Measurements from ENCODE around the gene CAMP. TPM values are rescaled to one million over a fixed set of nuclear protein-coding genes. Genes with fewer than 3 reads are reported as not detected.
A peak's percentile ranks its signal among the peaks of the same experiment; 100 is the strongest.

Gene CAMP
- total RNA-seq, 4 donors from 2014 or later, result 0.63 TPM; not detected in 3

GRCh38 chr3:48184299-48184698 lies 39.0 kb upstream of the CAMP start:
- Histone ChIP-seq H3K9me3 (no peaks in the 10 kb centered on the region), H3K27ac (no peak overlapping the region), H3K4me1 (peaks cover 0 to 17% (median 8%) of the 10 kb centered on the region in 4 donors), H3K36me3 (peaks cover 0 to 3% (median 0%) of the 10 kb centered on the region in 3 donors), H3K27me3 (no peaks in the 10 kb centered on the region), H3K4me3 (no peak overlapping the region)
- WGBS, 2 donors, result 85 to 96% methylated on average over 2 of the region's 2 CpGs
- DNase-seq (ENCODE audit: low spot score in 2 of 2), result no peak
- TF ChIP-seq POLR2A (IDR thresholded peaks at IDR 0.05) (no peak), EP300 (IDR thresholded peaks at IDR 0.05) (no peak), CTCF (IDR thresholded peaks at IDR 0.05) (no peak)

- WGBS, 2 donors, result 88 to 89% methylated on average over 4 of the region's 4 CpGs
- Histone ChIP-seq H3K9me3 (no peaks in the 10 kb centered on the region), H3K27me3 (no peaks in the 10 kb centered on the region), H3K4me1 (peaks cover 0 to 17% (median 8%) of the 10 kb centered on the region in 4 donors), H3K36me3 (peaks cover 0 to 3% (median 0%) of the 10 kb centered on the region in 3 donors), H3K27ac (no peak overlapping the region), H3K4me3 (no peak overlapping the region)
- no peak for DNase-seq (ENCODE audit: low spot score in 2 of 2)
- TF ChIP-seq POLR2A (IDR thresholded peaks at IDR 0.05), result no peak
- TF ChIP-seq CTCF (IDR thresholded peaks at IDR 0.05), result no peak
- no peak for TF ChIP-seq EP300 (IDR thresholded peaks at IDR 0.05)
Measured at GRCh38 chr3:48185129-48185528, 38.2 kb upstream of the CAMP start.

- WGBS, 2 donors, result 25 to 30% methylated on average over 7 of the region's 7 CpGs
- peaks cover 0 to 17% (median 8%) of the 10 kb centered on the region in 4 donors for H3K4me1 ChIP-seq
- no peak for TF ChIP-seq CTCF (IDR thresholded peaks at IDR 0.05)
- TF ChIP-seq POLR2A (IDR thresholded peaks at IDR 0.05), result no peak
- TF ChIP-seq EP300 (IDR thresholded peaks at IDR 0.05), result no peak
- H3K4me3 ChIP-seq, result peak overlapping the region in 2 of 4 donors; percentile 48 to 71
- H3K9me3 ChIP-seq, result no peaks in the 10 kb centered on the region
- peaks cover 0 to 3% (median 0%) of the 10 kb centered on the region in 3 donors for H3K36me3 ChIP-seq
- H3K27me3 ChIP-seq, result no peaks in the 10 kb centered on the region
- H3K27ac ChIP-seq, result no peak overlapping the region
- no peak for DNase-seq (ENCODE audit: low spot score in 2 of 2)
Measured at GRCh38 chr3:48186631-48187300, 36.5 kb upstream of the CAMP start.

- Histone ChIP-seq H3K4me3 (peak overlapping the region; percentile 44 to 71 (median 56)), H3K4me1 (peaks cover 0 to 17% (median 8%) of the 10 kb centered on the region in 4 donors), H3K27ac (no peak overlapping the region), H3K27me3 (no peaks in the 10 kb centered on the region), H3K36me3 (peaks cover 0 to 3% (median 0%) of the 10 kb centered on the region in 3 donors), H3K9me3 (no peaks in the 10 kb centered on the region)
- 10 to 11% methylated on average over 8 of the region's 8 CpGs for WGBS, 2 donors
- TF ChIP-seq EP300 (IDR thresholded peaks at IDR 0.05) (no peak), CTCF (IDR thresholded peaks at IDR 0.05) (no peak)
- DNase-seq (ENCODE audit: low spot score in 2 of 2), result no peak
Measured at GRCh38 chr3:48187301-48187578, 36.1 kb upstream of the CAMP start.

- TF ChIP-seq CTCF (IDR thresholded peaks at IDR 0.05) (no peak), EP300 (IDR thresholded peaks at IDR 0.05) (no peak), POLR2A (IDR thresholded peaks at IDR 0.05) (no peak)
- no peaks in the 10 kb centered on the region for H3K27me3 ChIP-seq
- H3K36me3 ChIP-seq, result peaks cover 0 to 3% (median 0%) of the 10 kb centered on the region in 3 donors
- peak overlapping the region; percentile 44 to 71 (median 56) for H3K4me3 ChIP-seq
- H3K27ac ChIP-seq, result peak overlapping the region in 1 of 4 donors; percentile 36
- peak in 1 of 2 donors; percentile 24 for DNase-seq (ENCODE audit: low spot score in 2 of 2)
- peaks cover 0 to 17% (median 8%) of the 10 kb centered on the region in 4 donors for H3K4me1 ChIP-seq
- no peaks in the 10 kb centered on the region for H3K9me3 ChIP-seq
- WGBS, 2 donors, result 1% methylated on average over 19 to 62 of the region's 87 CpGs
Measured at GRCh38 chr3:48187579-48188265, 35.6 kb upstream of the CAMP start.
